NCI-H1436 treated with DMSO at 0.1 percent for 48 hours (cell line): ENCODE measurements around the gene ACTR1B.
"Not testable (repeated sequence)": the region's sequence is repeated elsewhere in the genome, so short reads cannot be mapped to it uniquely, and the experiment has no call there.

Experiments
- DNase-seq: peaks from one replicate; lab custom pipeline; 2025; lab: John Stamatoyannopoulos, UW

Gene ACTR1B

DNA sequence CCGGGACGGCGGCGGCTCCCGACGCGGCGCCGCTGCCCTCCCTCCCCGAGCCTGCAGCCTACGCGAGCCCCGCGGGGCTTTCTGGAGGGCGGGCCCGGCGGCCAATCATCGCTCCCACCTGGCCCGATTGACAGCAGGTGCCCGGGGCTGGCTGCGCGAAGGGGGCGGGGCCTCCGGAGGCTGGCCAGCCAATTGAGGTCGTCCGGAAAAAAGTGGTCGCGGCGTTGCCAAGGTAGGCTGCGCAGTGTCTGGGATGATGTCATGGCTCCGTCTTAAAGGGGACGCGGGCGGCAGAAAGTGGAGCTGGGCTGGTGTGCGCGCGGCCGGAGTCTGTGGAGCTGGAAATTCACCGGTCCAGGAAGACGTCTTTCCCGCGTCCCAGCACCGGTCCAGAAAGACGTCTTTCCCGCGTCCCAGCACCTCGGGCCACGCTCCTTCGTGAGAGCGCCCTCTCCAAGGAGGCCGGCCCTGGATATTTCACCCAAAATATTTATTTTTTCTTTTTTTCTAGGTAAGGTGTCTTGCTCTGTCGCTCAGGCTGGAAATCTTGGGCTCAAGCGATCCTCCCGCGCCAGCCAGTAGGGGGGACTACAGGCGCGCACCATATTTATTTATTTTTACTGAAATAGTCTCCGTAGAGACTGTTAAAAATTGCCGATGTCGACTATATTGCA, at the start of gene ACTR1B:
Gene ACTR1B (minus strand): TSS at position 83 of the 674 bp plus-strand sequence. CDS start 154 bp downstream, outside the sequence.
- DNase-seq = peak; percentile 89

DNA sequence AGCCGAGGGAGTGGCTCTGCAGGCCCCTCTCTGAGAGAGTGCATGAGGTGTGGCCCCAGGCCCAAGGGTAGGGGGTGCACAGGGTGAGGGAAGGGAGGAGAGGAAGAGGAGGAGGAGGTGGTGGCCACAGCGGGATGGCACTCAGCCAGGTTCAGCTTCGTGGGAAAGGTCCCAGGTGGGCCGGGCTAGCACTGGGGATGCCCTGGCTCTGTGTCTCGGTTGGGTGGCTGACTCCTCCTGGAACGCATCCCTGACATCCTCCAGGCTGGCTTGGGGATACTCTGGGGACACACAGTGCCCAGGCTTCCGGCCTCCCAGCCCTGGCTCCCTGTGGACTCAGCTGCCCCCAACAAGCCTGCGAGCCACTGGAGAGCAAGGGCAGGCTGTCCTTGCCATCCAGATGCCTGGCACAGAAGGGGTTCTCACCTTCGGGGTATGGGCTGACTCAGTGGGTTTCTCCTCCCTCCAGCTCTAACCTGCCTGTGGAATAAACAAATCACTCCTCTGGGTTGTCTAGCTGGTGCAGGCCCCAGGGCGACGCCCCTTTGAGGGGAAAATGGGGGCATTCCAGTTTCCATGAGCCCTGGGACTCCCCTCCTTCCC, 49.0 kb upstream of the ACTR1B start:
- no peak for DNase-seq

DNA sequence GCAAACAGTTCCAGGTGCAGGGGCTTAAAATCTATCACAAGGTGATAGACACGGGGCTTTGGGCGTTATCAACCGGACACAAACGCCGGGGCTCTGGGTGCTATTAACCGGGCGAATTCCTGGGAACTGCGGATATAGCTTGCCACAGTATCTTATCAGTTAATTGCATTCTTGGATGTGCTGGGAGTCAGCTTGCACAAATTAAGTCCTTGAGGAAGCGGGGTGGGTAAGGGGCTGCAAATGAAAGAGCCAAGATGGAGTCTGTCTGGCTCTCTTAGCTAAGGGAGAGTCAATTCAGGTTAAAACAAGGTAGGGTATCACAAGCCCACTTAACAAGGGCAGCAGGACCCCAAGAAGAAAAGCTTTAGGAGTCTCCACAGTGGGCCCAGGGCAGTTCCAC, 48.3 kb upstream of the ACTR1B start:
- not testable (repeated sequence) for DNase-seq

DNA sequence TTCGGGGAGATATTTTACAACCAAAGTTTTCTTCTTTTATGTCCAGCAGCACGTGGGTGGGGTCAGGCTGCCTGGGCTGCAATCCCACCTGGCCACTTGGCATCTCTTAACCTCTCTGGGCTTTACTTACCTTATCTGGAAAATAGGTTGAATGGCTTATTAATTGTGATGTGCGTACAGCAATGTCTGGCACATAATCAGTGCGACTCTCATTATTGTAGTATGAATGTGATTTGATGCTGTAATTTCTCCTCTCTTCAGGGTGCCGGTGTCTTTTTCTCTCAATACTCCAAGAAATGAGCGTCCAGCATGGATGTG, 47.5 kb upstream of the ACTR1B start:
- no peak for DNase-seq

DNA sequence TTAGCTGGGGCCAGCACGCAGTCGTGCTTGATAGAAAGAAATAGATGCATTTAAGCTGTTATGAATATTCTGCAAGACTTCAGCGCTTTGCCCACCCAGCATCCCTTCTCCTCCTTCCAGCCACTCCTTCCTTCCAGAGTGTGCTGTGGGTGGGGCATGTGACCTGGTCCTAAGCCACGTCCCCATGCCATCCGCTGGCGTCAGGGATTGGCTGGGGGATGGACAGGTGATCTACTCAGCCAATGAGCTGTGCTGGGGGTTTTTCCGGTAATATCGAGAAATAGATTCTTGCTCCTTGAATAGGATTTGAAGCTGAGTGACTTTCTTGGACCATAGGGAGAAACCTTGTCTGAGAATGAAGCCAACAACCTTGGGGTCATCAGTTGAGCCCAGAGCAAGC, 44.8 kb upstream of the ACTR1B start:
- no peak for DNase-seq

DNA sequence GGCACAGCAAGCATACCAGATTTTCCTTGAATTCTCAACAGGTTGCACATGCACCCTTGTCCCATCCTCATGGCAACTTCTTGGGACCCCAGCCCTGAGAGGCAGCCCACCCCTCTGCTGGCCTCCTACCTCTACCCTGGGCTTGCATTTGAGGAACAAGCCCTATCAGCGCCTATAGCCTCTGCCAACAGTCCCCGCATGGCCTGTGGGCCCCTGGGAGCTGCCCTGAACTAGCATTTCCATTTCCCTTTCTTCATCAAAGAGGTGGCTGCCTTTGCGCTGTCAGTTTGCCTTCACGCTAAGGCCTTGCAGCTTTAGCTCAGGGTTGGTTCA, 44.2 kb upstream of the ACTR1B start:
- DNase-seq = no peak

DNA sequence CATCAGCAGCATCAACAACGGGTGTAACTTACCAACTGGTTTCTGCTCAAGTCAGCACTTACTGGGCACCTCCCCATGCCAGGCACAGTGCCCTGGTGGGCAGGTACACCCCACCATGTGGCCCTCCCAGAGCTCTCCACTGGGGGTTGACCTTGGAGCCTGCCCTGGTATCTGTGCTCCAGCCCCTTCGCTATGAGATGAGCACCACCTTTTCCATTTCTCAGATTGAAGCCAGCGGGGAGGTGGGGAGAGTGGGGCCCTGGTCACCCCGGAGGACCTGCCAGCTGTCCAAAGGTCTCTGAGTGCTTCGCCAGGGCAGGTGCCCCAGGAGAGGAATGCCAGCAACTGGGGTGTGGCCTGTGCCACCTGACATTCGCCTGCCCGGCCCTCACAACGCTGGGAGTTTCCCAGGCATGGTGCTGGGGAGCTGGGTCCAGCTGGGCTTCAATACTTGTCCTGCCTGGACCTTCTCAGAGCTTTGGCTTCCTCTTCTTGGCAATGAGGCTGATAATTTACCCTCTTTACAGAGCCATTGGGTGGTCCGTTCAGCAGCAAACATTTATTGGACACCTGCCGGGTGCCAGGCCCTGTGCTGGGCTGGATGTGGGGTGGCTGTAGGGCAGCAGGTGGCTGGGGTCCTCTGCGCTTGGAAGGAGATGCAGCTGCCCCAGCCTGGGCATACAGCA, 43.7 kb upstream of the ACTR1B start:
- no peak for DNase-seq

DNA sequence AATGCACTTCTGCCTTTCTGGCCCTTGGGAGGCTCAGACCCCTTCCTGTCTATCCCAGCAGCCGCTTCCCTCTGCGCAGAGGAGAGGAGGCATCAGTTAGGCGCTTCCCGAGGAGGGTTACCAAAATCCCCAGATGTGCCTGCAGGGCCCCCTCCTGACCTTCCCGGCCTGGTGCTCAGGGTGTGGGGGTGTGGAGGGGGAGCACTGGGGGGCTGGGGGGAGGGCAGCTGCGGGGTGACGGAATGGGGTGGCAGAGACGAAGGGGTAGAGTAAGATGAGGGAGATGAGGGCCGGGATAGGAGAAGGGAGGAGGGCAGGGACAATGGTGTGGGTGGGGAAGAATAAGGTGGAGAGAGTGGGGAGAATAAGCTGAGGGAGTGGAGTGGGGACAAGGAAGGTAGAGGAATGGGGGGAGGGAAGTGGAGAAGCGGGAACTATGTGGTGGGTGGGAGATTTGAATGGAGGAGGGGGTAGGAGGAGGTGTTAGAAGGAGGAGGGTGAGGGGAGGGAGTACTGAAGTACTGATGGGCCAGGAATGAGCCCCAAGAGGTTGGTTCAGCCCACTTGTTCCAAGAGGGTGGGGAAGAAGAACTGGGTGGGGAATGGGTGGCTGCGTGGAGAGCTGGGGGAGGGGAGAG, 43.0 kb upstream of the ACTR1B start:
- no peak for DNase-seq

DNA sequence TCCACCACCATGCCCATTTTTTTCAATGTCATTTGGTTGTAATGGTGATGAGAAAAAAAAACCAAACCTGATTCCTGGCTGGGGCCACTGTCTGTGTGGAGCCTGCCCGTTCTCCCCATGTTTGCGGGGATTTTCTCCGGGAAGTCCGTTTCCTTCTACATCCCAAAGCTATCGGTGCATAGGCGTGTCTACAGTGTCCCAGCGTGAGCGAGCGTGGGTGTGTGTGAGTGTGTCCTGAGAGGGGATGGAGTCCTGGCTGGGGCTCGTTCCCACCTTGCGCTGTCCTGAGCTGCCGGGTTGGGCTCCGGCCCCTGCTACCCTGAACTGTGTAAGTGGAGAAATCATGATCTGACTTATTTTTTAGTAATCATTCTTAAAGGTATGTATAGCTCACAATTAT, 42.3 kb upstream of the ACTR1B start:
- no peak for DNase-seq

DNA sequence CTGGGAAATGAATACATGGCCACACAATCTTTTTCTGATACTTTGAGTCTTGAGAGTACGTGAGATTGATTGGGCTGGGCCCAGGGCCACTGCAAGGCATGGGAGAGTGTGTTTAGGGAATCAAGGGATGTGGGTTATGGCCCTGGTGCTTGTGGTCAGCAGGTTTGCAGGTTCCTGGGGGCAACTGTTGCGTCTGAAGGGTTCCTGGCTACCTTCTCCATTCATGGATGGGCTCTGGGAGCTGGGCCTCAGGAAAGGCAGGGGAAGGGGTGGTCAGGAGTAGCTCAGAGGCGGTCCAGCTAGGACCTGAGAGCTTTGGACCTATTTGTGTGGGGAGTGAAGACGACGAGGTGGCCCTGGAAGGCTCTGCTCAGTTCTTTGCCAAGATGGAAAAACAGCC, 41.1 kb upstream of the ACTR1B start:
- no peak for DNase-seq

DNA sequence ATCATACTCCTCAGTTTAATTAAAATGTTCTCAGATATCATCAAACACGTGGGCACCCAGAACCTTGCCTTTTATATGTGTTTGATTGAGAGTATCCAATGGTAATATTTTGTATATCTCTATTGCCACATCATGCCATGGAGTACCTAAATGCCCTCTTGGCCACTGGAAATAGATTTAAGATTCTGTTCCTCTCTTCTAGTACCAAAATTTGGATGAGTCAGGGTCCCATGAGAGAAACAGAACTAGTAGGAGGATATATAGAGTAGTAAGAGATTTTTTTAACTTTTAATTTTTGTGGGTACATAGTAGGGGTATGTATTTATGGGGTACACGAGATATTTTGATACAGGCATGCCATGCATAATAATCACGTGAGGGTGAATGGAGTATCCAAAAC, 39.9 kb upstream of the ACTR1B start:
- no peak for DNase-seq

DNA sequence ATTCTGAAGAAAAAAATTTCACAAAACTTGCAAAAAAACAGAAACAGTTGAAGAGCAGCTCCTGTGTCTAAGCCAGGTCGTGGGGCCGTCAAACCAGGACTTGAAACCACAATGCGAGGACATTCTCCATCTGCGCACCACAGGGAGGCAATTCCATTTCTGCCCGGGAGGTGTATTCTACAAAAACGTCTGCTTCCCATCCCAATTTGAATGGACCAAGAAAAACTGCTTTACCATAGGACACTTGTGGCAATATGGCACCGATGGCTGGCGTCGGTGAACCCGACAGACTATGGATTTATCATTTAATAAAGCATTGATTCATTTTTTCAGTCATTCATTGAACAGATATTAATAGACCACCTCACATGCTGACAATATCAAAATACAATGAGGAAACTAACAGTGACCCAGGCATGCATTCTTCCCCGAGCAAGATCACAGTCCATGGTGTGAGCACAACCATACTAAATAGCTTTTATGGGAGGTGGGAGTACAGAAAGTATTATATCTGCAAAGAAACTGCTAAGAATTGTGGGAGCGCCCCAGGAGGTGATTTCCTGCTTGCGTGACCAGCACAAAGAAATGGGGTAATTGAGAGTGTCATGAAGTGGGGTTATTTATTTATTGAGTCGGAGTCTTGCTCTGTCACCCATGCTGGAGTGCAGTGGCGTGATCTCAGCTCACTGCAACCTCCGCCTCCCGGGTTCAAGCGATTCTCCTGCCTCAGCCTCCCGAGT, 39.1 kb upstream of the ACTR1B start:
- no peak for DNase-seq

DNA sequence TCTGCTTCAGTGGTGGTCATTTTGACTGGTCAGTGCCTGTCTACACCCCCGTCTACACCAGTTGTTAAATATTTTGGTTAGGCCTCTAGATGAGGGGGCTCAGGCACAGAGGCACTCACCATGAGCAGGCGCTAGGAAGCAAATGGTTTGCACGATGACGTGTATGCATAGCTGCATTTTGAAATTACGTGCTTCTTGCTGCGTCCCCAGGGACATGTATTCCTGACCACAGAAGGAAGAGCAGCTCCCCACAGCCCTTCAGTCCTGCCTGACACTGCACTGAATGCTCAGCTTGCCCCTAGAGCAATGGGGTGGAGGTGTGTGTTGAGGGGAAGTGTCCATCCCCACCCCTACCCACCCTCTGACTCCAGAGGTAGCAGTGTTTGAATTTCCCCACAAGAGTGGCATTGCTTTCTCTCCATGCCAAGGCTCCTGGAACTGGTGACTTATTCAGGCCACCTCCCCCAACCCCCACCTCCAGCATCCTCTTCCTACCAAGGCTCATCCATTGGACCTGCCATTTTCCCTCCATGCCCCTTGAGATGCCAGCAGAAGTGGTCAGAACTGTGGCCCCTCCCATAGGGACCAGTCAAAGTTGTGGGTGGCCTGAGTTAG, 38.1 kb upstream of the ACTR1B start:
- no peak for DNase-seq

DNA sequence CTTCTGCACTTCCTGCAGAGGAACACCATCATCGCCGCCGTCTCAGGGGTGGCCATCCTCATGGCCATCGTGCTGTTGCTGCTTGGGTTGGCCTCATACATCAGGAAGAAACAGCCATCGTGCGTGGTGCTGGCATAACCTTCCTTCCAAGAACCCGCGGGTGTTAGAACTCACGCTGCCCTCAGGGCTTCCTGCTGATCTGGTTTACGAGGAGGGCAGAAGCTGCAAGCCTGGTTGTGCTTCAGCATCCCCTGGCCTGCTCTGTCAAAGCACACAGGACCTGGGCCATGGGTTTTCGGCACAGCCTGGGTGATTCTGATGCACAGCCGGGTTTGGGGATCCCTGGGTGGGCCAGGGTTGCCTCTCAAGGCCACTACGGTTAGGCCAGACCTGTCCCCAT, 37.3 kb upstream of the ACTR1B start:
- DNase-seq = no peak

DNA sequence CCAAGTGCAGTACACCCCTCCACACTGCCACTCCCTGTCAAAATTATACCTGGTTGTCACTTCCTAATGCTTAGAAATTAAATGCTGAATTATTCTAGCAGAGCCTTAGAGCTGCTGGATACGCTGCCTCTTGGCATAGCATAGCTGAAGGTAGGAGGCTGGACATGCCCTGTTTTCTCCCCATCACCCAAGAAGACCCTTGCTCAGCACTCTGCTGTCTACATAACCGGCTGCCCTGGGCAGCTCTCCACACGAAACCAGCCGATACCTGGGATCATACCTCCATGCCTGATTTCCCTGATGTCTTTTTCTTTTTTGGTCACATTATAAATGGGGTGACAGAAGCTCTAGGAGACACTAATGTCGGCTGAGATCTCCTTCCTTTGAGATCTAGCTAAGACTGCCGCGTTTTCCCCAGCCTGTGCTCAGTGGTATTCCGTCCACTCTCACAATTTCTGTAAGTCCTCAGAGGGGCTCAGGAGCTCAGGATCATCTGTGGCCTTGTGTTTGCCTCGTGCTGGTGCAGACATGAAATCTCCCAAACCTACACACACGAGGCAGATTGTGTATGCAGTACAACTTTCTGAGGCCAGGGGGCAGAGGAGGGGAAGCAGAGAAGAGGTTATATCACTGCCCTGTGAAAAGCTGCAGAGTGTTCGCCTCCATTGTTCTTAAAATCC, 36.1 kb upstream of the ACTR1B start:
- no peak for DNase-seq

DNA sequence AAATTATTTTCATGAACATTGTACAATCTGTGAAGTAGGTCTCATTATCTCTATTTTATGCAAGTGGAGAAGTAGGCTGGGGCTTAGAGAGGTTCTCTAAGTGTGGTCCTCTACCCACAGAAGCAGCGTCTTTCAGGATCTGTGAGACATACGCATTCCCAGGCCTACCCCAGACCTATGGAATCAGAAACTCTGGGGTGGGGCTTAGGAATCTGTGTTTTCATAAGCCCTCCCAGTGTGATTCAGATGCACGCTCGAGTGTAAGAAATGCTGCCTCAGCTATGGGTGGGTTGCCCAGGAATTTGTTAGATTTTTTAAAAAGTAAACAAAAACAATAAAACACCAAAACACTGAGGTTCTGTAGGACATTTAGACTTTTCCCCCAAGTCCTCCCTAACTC, 34.7 kb upstream of the ACTR1B start:
- DNase-seq = no peak

DNA sequence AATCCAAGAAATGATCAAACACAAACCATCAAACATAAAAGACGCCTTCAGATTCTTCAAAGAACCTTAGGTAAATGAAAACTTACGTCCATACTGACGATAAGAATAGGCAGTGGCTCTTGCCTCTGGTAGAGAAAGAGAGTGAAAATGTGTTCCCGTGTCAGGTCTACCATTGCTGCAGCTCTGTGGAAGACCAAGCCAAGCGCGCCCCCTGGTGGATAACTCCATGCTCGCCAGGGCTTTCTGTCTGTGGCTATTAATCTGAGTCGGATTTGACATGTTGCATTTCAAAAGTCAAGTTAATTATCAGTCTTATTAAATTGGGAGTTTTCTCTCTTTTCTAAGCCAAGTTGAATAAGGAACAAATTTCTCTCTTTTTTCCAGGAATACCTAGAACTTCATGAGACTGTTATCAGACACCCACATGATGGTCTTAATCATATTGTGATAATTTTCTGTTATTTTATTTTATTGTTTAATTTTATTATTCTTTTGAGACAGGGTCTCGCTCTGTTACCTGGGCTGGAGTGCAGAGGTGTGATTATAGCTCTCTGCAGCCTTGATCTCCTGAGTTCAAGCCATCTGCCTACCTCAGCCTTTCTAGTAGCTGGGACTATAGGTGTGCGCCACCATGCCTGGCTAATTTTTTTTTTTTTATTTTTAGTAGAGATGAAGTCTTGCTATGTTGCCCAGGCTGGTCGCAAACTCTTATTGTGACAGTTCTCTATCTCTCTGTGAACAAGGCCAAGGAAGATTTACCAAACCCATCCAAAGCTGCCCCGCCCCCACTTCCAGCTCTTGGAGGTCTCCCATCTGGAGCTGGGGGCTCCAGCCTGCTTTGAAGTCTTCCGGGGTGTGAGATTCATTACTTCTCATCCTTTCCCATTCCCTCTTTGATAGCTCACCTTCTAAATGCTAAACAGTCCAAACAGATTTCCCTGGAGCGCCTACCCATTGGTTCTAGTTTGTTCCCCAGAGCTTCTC, 33.7 kb upstream of the ACTR1B start:
- peak; percentile 38 for DNase-seq

DNA sequence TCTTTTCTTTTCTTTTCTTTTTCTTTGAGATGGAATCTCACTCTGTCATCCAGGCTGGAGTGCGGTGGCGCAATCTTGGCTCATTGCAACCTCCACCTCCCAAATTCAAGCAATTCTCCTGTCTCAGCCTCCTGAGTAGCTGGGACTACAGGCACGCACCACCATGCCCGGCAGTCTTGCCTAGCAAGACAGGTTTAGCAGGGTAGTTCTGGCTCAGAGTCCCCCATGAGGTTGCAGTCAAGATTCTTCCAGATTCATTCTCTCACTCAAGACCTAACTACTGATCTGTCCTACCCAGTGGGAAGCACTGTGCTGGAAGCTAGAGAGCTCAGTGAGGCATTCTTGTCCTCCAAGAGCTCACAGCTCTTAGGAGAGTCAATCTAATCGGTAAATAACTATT, 31.9 kb upstream of the ACTR1B start:
- no peak for DNase-seq

DNA sequence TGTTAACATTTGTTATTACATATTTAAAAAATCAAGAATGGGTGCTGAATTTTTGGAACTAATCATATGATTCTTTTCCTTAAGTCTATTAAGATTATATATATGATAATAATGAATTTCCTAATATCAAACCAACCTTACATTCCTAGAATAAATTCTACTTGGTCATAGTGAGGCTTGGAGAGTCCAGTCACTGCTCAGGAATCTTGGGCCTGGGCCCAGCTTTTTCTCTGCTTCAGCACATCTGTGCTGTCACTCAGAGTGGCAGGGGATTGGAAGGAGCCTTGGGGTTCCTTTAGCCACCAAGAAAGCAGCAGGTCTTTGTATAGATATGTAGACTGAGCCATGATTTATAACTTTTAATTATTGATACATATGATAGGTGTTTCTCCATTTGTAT, 29.6 kb upstream of the ACTR1B start:
- DNase-seq = no peak

DNA sequence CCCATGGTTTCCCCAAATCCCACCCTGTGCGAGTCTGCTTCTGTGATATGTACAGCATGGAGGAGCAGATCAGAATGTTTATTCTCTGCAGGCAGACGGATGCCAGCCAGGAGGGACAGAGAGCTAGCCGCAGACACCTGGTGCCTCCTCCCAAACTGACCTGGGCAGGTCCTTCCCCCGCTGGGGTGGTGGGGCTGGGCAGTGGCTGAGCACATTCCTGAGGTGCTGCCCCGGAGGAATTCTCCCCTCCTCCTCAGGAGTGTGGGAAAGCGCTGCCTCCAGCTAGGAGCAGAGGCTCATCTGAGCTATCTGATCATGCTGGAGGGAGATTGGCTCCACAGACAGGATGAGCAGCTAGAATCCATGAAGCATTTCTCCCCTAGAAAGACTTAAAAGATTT, 27.3 kb upstream of the ACTR1B start:
- no peak for DNase-seq
